Activated CD8-positive, alpha-beta T cell treated with anti-CD3 and anti-CD28 coated beads for 36 hours (primary cell): ENCODE results near the gene RNF130. TPM values are rescaled to one million over a fixed set of nuclear protein-coding genes. Genes with fewer than 3 reads are reported as not detected.

Source experiments
- ATAC-seq: fragments of 200-7000 bp; cut with Tn5 transposase; one replicate; pipeline ENCODE4 v1.10.0; 2021; ENCODE audit warnings: mild to moderate bottlenecking, moderate library complexity
- CTCF ChIA-PET: fragments of 350-600 bp; sonication (Branson Sonifier 250); formaldehyde crosslinking; loops from one replicate; lab custom pipeline; 2021; ENCODE audit warnings: antibody characterized with exemption; lab: Charles Lee
- POLR2A ChIA-PET: fragments of 350-600 bp; sonication (Branson Sonifier 250); formaldehyde crosslinking; loops from one replicate; lab custom pipeline; 2021; ENCODE audit warnings: antibody characterized with exemption; lab: Charles Lee
- DNase-seq: peaks from one replicate; pipeline ENCODE4 v3.0.0-alpha.2; 2020
- H3K27ac Mint-ChIP-seq: one replicate; pipeline ENCODE4 v1.8.0; 2021; ENCODE audit warnings: mild to moderate bottlenecking, mixed read lengths
- H3K27me3 Mint-ChIP-seq: one replicate; pipeline ENCODE4 v1.8.0; 2021; ENCODE audit warnings: mixed read lengths
- H3K36me3 Mint-ChIP-seq: one replicate; pipeline ENCODE4 v1.8.0; 2021; ENCODE audit warnings: low read depth, mixed read lengths
- H3K4me1 Mint-ChIP-seq: one replicate; pipeline ENCODE4 v1.8.0; 2021; ENCODE audit warnings: low read depth, mixed read lengths
- H3K4me3 Mint-ChIP-seq: one replicate; pipeline ENCODE4 v1.8.0; 2021; ENCODE audit warnings: mild to moderate bottlenecking, moderate library complexity, mixed read lengths
- H3K9me3 Mint-ChIP-seq: one replicate; pipeline ENCODE4 v1.8.0; 2021; ENCODE audit warnings: mixed read lengths
- CTCF ChIP-seq: fragments of 200-600 bp; IDR thresholded peaks from one replicate; pipeline ENCODE4 v1.8.0; 2022; ENCODE audit warnings: antibody characterized with exemption, mild to moderate bottlenecking
- intact Hi-C: fragments of 100-400 bp; cut with micrococcal nuclease; formaldehyde crosslinking; loops from one replicate; pipeline ENCODE4 v1.10.0; 2022
- total RNA-seq, 2 experiments: library from RNA; stranded (reverse); gene quantifications; one replicate each; pipeline ENCODE4 v1.2.3, GENCODE V29; 2021

The RNF130 gene
- total RNA-seq, 2 experiments from 2014 or later, result 10.1 to 10.6 TPM

GRCh38 chr5:180095545-180095944 lies 24.0 kb upstream of the RNF130 start:
- Mint-ChIP-seq H3K4me3 (no peak overlapping the region), H3K36me3 (no peaks in the 10 kb centered on the region), H3K9me3 (no peaks in the 10 kb centered on the region), H3K4me1 (no peaks in the 10 kb centered on the region), H3K27ac (no peak overlapping the region), H3K27me3 (no peaks in the 10 kb centered on the region)
- CTCF ChIA-PET, result no interaction called here
- POLR2A ChIA-PET, result interaction anchor here (0.6 kb wide), 1 partner anchor 278 kb away, joined by 3 read pairs; no protein-coding TSS in a partner anchor
- intact Hi-C loops, result no loop called here
- DNase-seq (no peak), ATAC-seq (no peak)
- no peak for TF ChIP-seq CTCF

GRCh38 chr5:180093651-180094382 lies 22.3 kb upstream of the RNF130 start:
- DNase-seq, result no peak
- ATAC-seq, result no peak
- intact Hi-C loops, result no loop called here
- Mint-ChIP-seq H3K4me1 (no peaks in the 10 kb centered on the region), H3K4me3 (no peak overlapping the region), H3K27me3 (no peaks in the 10 kb centered on the region), H3K36me3 (no peaks in the 10 kb centered on the region), H3K27ac (no peak overlapping the region), H3K9me3 (no peaks in the 10 kb centered on the region)
- ChIA-PET CTCF (interaction anchor here (2.1 kb wide), 1 partner anchor 235 kb away, joined by 5 read pairs; no protein-coding TSS in a partner anchor), POLR2A (no interaction called here)
- TF ChIP-seq CTCF, result no peak

GRCh38 chr5:180093241-180093640 lies 21.7 kb upstream of the RNF130 start:
- CTCF ChIA-PET, result interaction anchor here (2.1 kb wide), 1 partner anchor 235 kb away, joined by 5 read pairs; no protein-coding TSS in a partner anchor
- POLR2A ChIA-PET, result no interaction called here
- ATAC-seq (no peak), DNase-seq (no peak)
- H3K9me3 Mint-ChIP-seq, result no peaks in the 10 kb centered on the region
- no peak overlapping the region for H3K27ac Mint-ChIP-seq
- H3K4me1 Mint-ChIP-seq, result no peaks in the 10 kb centered on the region
- no peak for TF ChIP-seq CTCF
- intact Hi-C loops, result no loop called here
- no peak overlapping the region for H3K4me3 Mint-ChIP-seq
- H3K36me3 Mint-ChIP-seq, result no peaks in the 10 kb centered on the region
- no peaks in the 10 kb centered on the region for H3K27me3 Mint-ChIP-seq

- no peak for TF ChIP-seq CTCF
- peak; percentile 56 for DNase-seq
- Mint-ChIP-seq H3K9me3 (no peaks in the 10 kb centered on the region), H3K36me3 (no peaks in the 10 kb centered on the region), H3K4me1 (peaks cover 5% of the 10 kb centered on the region), H3K4me3 (peak overlapping the region; percentile 77), H3K27me3 (no peaks in the 10 kb centered on the region), H3K27ac (peak overlapping the region; percentile 42)
- peak; percentile 30 for ATAC-seq
- intact Hi-C loops, result no loop called here
- ChIA-PET CTCF (interaction anchor here (0.7 to 1.5 kb wide), 10 partner anchors 8 to 359 kb away, joined by 3 to 5 read pairs (median 3); no protein-coding TSS in a partner anchor), POLR2A (interaction anchor here (1.9 kb wide), 1 partner anchor 11 kb away, joined by 6 read pairs; no protein-coding TSS in a partner anchor)
Measured at GRCh38 chr5:180090769-180091546, 19.4 kb upstream of the RNF130 start.
